Measurements from ENCODE around the gene MLLT1. TPM values are rescaled to one million over a fixed set of nuclear protein-coding genes. Genes with fewer than 3 reads are reported as not detected.

Gene MLLT1
- total RNA-seq, 4 donors from 2014 or later, result 16.9 to 25.8 (median 24.3) TPM

- no peak overlapping the region for H3K4me3 ChIP-seq (ENCODE audit: low read depth, poor library complexity, severe bottlenecking)
- intact Hi-C loops (cut with DNase I; ENCODE audit: low total_unique reads), result no loop called here
- 77 to 78% methylated on average over 18 of the region's 18 CpGs for WGBS, 2 donors
- TF ChIP-seq, protein P1, sequence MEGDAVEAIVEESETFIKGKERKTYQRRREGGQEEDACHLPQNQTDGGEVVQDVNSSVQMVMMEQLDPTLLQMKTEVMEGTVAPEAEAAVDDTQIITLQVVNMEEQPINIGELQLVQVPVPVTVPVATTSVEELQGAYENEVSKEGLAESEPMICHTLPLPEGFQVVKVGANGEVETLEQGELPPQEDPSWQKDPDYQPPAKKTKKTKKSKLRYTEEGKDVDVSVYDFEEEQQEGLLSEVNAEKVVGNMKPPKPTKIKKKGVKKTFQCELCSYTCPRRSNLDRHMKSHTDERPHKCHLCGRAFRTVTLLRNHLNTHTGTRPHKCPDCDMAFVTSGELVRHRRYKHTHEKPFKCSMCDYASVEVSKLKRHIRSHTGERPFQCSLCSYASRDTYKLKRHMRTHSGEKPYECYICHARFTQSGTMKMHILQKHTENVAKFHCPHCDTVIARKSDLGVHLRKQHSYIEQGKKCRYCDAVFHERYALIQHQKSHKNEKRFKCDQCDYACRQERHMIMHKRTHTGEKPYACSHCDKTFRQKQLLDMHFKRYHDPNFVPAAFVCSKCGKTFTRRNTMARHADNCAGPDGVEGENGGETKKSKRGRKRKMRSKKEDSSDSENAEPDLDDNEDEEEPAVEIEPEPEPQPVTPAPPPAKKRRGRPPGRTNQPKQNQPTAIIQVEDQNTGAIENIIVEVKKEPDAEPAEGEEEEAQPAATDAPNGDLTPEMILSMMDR (IDR thresholded peaks at IDR 0.05), result no peak
- no peak for TF ChIP-seq POLR2A (IDR thresholded peaks at IDR 0.05)
- DNase-seq (ENCODE audit: low spot score in 2 of 2), result no peak
These were observed 15.9 kb downstream of the MLLT1 start for GRCh38 chr19:6263735-6264444.

DNA sequence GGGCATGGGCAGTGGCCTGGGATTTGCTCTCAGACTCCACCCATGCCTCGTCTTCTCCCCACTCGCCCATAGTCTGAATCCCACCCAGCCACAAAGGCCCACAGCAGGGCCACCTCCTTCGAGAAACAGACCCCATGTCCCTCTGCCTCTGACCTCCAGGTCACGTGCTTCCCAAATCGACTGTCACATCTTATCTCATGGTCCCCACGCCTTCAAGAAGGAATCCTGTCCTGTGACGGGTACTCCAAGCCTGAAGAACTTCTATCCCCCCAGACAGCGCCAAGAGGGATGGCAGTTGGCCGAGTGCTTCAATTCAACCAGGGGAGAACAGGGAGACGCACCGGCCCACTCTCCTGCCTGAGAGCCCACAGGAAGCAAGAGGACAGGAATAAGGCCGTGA lies 16.5 kb downstream of the MLLT1 start:
- 86 to 93% methylated on average over 11 of the region's 12 CpGs for WGBS, 2 donors
- DNase-seq (ENCODE audit: low spot score in 2 of 2), result no peak
- intact Hi-C loops (cut with DNase I; ENCODE audit: low total_unique reads), result no loop called here
- TF ChIP-seq POLR2A (IDR thresholded peaks at IDR 0.05), result no peak
- TF ChIP-seq, protein P1 (IDR thresholded peaks at IDR 0.05), result no peak
- H3K4me3 ChIP-seq (ENCODE audit: low read depth, poor library complexity, severe bottlenecking), result no peak overlapping the region

GRCh38 chr19:6262519-6262918 lies 17.3 kb downstream of the MLLT1 start:
- DNase-seq (ENCODE audit: low spot score in 2 of 2), result no peak
- 94% methylated on average over 11 of the region's 11 CpGs for WGBS, 2 donors
- H3K4me3 ChIP-seq (ENCODE audit: low read depth, poor library complexity, severe bottlenecking), result no peak overlapping the region
- intact Hi-C loops (cut with DNase I; ENCODE audit: low total_unique reads), result no loop called here
- no peak for TF ChIP-seq POLR2A (IDR thresholded peaks at IDR 0.05)
- TF ChIP-seq, protein P1 (IDR thresholded peaks at IDR 0.05), result no peak

GRCh38 chr19:6261883-6262282 lies 17.9 kb downstream of the MLLT1 start:
- no peak overlapping the region for H3K4me3 ChIP-seq (ENCODE audit: low read depth, poor library complexity, severe bottlenecking)
- TF ChIP-seq POLR2A (IDR thresholded peaks at IDR 0.05), result no peak
- TF ChIP-seq, protein P1 (IDR thresholded peaks at IDR 0.05), result no peak
- 84 to 85% methylated on average over 15 of the region's 15 CpGs for WGBS, 2 donors
- DNase-seq (ENCODE audit: low spot score in 2 of 2), result no peak
- intact Hi-C loops (cut with DNase I; ENCODE audit: low total_unique reads), result no loop called here

GRCh38 chr19:6260912-6261650 lies 18.7 kb downstream of the MLLT1 start:
- no peak for DNase-seq (ENCODE audit: low spot score in 2 of 2)
- TF ChIP-seq POLR2A (IDR thresholded peaks at IDR 0.05), result no peak
- TF ChIP-seq, protein P1 (IDR thresholded peaks at IDR 0.05), result no peak
- intact Hi-C loops (cut with DNase I; ENCODE audit: low total_unique reads), result no loop called here
- 88 to 90% methylated on average over 30 of the region's 30 CpGs for WGBS, 2 donors
- H3K4me3 ChIP-seq (ENCODE audit: low read depth, poor library complexity, severe bottlenecking), result no peak overlapping the region

Data from lower leg skin (tissue), 4 donors.